B cell (primary cell): ENCODE measurements around the gene ZCCHC24.

Experiments used
- EZH2 ChIP-seq: IDR thresholded peaks from 2 replicates; pipeline ENCODE4 v1.6.1; 2012; ENCODE audit warnings: borderline replicate concordance, low read depth, mild to moderate bottlenecking, moderate library complexity, low read length; ENCODE audit not compliant: insufficient read depth, poor library complexity, severe bottlenecking
- TF ChIP-seq, protein P1 (sequence below): fragments of 200-600 bp; IDR thresholded peaks from one replicate; pipeline ENCODE4 v1.8.0; 2022; ENCODE audit warnings: antibody characterized with exemption, mild to moderate bottlenecking

DNA sequence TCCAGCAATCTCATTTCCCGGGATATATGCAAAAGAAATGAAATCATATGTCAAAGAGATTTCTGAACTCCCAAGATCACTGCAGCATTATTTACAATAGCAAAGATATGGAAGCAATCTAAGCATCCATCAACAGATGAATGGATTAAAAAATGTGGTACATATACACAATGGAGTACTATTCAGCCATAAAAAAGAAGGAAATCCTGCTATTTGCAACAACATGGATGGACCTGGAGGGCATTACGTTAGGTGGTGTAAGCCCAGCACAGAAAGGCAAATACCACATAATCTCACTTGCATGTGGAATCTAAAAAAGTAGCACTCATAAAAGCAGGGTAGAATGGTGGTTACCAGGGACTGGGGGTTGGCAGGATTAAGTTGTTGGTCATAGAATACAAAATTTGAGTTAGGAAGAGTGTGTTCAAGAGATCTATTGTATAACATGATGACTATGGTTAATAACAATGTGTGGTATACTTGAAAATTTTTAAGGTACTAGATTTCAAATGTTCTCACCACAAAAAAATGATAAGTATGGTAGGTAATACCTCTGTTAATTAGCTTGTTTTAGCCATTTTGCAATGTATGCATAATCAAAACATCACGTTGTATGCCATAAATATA, 34.0 kb upstream of the ZCCHC24 start:
- TF ChIP-seq, protein P1, sequence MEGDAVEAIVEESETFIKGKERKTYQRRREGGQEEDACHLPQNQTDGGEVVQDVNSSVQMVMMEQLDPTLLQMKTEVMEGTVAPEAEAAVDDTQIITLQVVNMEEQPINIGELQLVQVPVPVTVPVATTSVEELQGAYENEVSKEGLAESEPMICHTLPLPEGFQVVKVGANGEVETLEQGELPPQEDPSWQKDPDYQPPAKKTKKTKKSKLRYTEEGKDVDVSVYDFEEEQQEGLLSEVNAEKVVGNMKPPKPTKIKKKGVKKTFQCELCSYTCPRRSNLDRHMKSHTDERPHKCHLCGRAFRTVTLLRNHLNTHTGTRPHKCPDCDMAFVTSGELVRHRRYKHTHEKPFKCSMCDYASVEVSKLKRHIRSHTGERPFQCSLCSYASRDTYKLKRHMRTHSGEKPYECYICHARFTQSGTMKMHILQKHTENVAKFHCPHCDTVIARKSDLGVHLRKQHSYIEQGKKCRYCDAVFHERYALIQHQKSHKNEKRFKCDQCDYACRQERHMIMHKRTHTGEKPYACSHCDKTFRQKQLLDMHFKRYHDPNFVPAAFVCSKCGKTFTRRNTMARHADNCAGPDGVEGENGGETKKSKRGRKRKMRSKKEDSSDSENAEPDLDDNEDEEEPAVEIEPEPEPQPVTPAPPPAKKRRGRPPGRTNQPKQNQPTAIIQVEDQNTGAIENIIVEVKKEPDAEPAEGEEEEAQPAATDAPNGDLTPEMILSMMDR = no peak
- TF ChIP-seq EZH2 = no peak
